HepG2 (cell line): Measurements from ENCODE around the gene REPIN1. TPM values are rescaled to one million over a fixed set of nuclear protein-coding genes. Genes with fewer than 3 reads are reported as not detected.

ENCODE experiments used
- CREM ChIP-seq, 2 experiments: sonication (generic) in 1 of 2; formaldehyde crosslinking in 1 of 2; IDR thresholded peaks; 2 replicates each; pipeline versions ENCODE4 v1.4.0 to v1.6.1; 2016 to 2020; ENCODE audit warnings: antibody characterized with exemption in 1 of 2, mild to moderate bottlenecking in 1 of 2, missing genetic modification reagents in 1 of 2
- DZIP1 ChIP-seq: sonication (generic); formaldehyde crosslinking; IDR thresholded peaks from 2 replicates; pipeline ENCODE4 v1.5.0; 2020; ENCODE audit warnings: mild to moderate bottlenecking, missing genetic modification reagents
- FOXO1 ChIP-seq: sonication (generic); formaldehyde crosslinking; IDR thresholded peaks from 2 replicates; pipeline ENCODE4 v1.4.0; 2020; ENCODE audit warnings: missing genetic modification reagents
- GABPB1 ChIP-seq: IDR thresholded peaks from 2 replicates; pipeline ENCODE4 v1.6.1; 2016; ENCODE audit warnings: mild to moderate bottlenecking, missing genetic modification reagents, moderate library complexity, missing compliant biosample characterization
- IRX3 ChIP-seq: sonication (generic); formaldehyde crosslinking; IDR thresholded peaks from 2 replicates; pipeline ENCODE4 v1.8.1; 2023; ENCODE audit warnings: mild to moderate bottlenecking, low read depth, missing genetic modification reagents, borderline replicate concordance
- NR2F6 ChIP-seq, 2 experiments: IDR thresholded peaks; 2 replicates each; pipeline ENCODE4 v1.6.1; 2016; ENCODE audit warnings: antibody characterized with exemption in 1 of 2, mild to moderate bottlenecking in 1 of 2
- SIX4 ChIP-seq: sonication (generic); formaldehyde crosslinking; IDR thresholded peaks from 2 replicates; pipeline ENCODE4 v1.4.0; 2020; ENCODE audit warnings: missing genetic modification reagents
- SNAPC4 ChIP-seq: sonication (generic); formaldehyde crosslinking; IDR thresholded peaks from 2 replicates; pipeline ENCODE4 v1.4.0; 2020; ENCODE audit warnings: mild to moderate bottlenecking, missing genetic modification reagents
- ZBTB37 ChIP-seq: sonication (generic); formaldehyde crosslinking; IDR thresholded peaks from 2 replicates; pipeline ENCODE4 v1.4.0; 2020; ENCODE audit warnings: mild to moderate bottlenecking, missing genetic modification reagents
- ZMYM3 ChIP-seq: sonication (generic); formaldehyde crosslinking; IDR thresholded peaks from 2 replicates; pipeline ENCODE4 v1.5.1; 2020; ENCODE audit warnings: mild to moderate bottlenecking, missing genetic modification reagents
- ZNF101 ChIP-seq: sonication (generic); formaldehyde crosslinking; IDR thresholded peaks from 2 replicates; pipeline ENCODE4 v1.4.0; 2020; ENCODE audit warnings: mild to moderate bottlenecking, low read depth, missing genetic modification reagents, borderline replicate concordance
- ZNF160 ChIP-seq: sonication (generic); formaldehyde crosslinking; IDR thresholded peaks from 2 replicates; pipeline ENCODE4 v1.8.0; 2022; ENCODE audit warnings: mild to moderate bottlenecking, inconsistent platforms, missing genetic modification reagents
- ZNF235 ChIP-seq: sonication (generic); formaldehyde crosslinking; IDR thresholded peaks from 2 replicates; pipeline ENCODE4 v1.8.1; 2023; ENCODE audit warnings: mild to moderate bottlenecking, missing genetic modification reagents, borderline replicate concordance
- ZNF264 ChIP-seq: sonication (generic); formaldehyde crosslinking; IDR thresholded peaks from 2 replicates; pipeline ENCODE4 v1.4.0; 2020; ENCODE audit warnings: missing genetic modification reagents
- ZNF446 ChIP-seq: sonication (generic); formaldehyde crosslinking; IDR thresholded peaks from 2 replicates; pipeline ENCODE4 v1.5.0; 2020; ENCODE audit warnings: mild to moderate bottlenecking, missing genetic modification reagents
- ZNF484 ChIP-seq: sonication (generic); formaldehyde crosslinking; IDR thresholded peaks from 2 replicates; pipeline ENCODE4 v1.5.1; 2020; ENCODE audit warnings: mild to moderate bottlenecking, low read depth, missing genetic modification reagents, borderline replicate concordance
- ZNF746 ChIP-seq: sonication (generic); formaldehyde crosslinking; IDR thresholded peaks from 2 replicates; pipeline ENCODE4 v1.8.0; 2022; ENCODE audit warnings: mild to moderate bottlenecking, missing genetic modification reagents
- ZNF784 ChIP-seq: sonication (generic); formaldehyde crosslinking; IDR thresholded peaks from 2 replicates; pipeline ENCODE4 v1.5.1; 2020; ENCODE audit warnings: missing genetic modification reagents, mild to moderate bottlenecking, borderline replicate concordance
- ZNF879 ChIP-seq: sonication (generic); formaldehyde crosslinking; IDR thresholded peaks from 2 replicates; pipeline ENCODE4 v1.8.1; 2023; ENCODE audit warnings: missing genetic modification reagents
- ZSCAN12 ChIP-seq: sonication (generic); formaldehyde crosslinking; IDR thresholded peaks from 2 replicates; pipeline ENCODE4 v1.9.0; 2021; ENCODE audit warnings: mild to moderate bottlenecking, missing genetic modification reagents
- ZSCAN22 ChIP-seq: sonication (generic); formaldehyde crosslinking; IDR thresholded peaks from 2 replicates; pipeline ENCODE4 v1.4.0; 2020; ENCODE audit warnings: mild to moderate bottlenecking, missing genetic modification reagents
- polyA plus RNA-seq, 8 experiments: library from polyadenylated mRNA; depleted of rRNA in 3 of 8; stranded (reverse) in 7 of 8; unstranded in 1 of 8; fragments of >200 nt; fragmentation: Illumina TruSeq in 4 of 8; extraction: Trizol in 4 of 8; gene quantifications; 2 replicates each; pipeline versions ENCODE4 v1.2.1 to v1.2.3, GENCODE V29; 2011 to 2016; ENCODE audit warnings: low read depth in 4 of 8, missing spikeins in 1 of 8, mixed read lengths in 1 of 8; ENCODE audit not compliant: insufficient read depth in 1 of 8
- total RNA-seq, 5 experiments: library from RNA; depleted of rRNA; stranded (reverse); fragments of >200 nt; fragmentation: Illumina TruSeq; extraction: Trizol; gene quantifications; 2 replicates each; pipeline ENCODE4 v1.2.3, GENCODE V29; 2016; ENCODE audit warnings: low read depth in 1 of 5

REPIN1 gene
- total and polyA plus RNA-seq, 2 of the 13 experiments (the other 11 are each of a cell fraction or from before 2014, with no cell fraction given): 69.9 to 108 TPM

- TF ChIP-seq DZIP1 (CRISPR knock-in tag) (no peak), NR2F6 (IDR thresholded peaks at IDR 0.05) (peak; percentile 83), NR2F6 (CRISPR knock-in tag; IDR thresholded peaks at IDR 0.05) (peak; percentile 89), IRX3 (CRISPR knock-in tag) (no peak), ZMYM3 (CRISPR knock-in tag) (no peak), ZNF101 (CRISPR knock-in tag) (no peak), ZNF484 (CRISPR knock-in tag) (no peak), ZNF264 (no peak), SNAPC4 (no peak), ZNF879 (no peak), ZBTB37 (CRISPR knock-in tag) (no peak), GABPB1 (CRISPR knock-in tag) (peak; percentile 52; the same call in 1 of the 2 replicates), SIX4 (no peak), ZSCAN22 (no peak), CREM (IDR thresholded peaks at IDR 0.05) (no peak), CREM (CRISPR knock-in tag; IDR thresholded peaks at IDR 0.05) (no peak), ZNF784 (CRISPR knock-in tag) (no peak), ZSCAN12 (CRISPR knock-in tag) (no peak), ZNF746 (CRISPR knock-in tag) (no peak), ZNF446 (CRISPR knock-in tag) (0 out of 2 replicates have a peak, but pooled peaks have one; percentile 50), FOXO1 (CRISPR knock-in tag) (no peak), ZNF235 (no peak), ZNF160 (CRISPR knock-in tag) (no peak)
These were observed 44.2 kb upstream of the REPIN1 start (continued) for GRCh38 chr7:150324373-150324961.
